Lower lobe of right lung (tissue), 2 donors: ENCODE results near the gene HOXA13. TPM values are rescaled to one million over a fixed set of nuclear protein-coding genes. Genes with fewer than 3 reads are reported as not detected.

Experiments
- ATAC-seq, 2 donors: fragments of 200-7000 bp; cut with Tn5 transposase; one replicate each; pipeline ENCODE4 v1.9.1; 2020 to 2022; ENCODE audit warnings: mild to moderate bottlenecking in 2 of 2, moderate library complexity in 2 of 2
- DNase-seq: peaks from one replicate; pipeline ENCODE4 v3.0.0-alpha.2; 2020
- H3K27ac ChIP-seq: fragments of 200-600 bp; one replicate; pipeline ENCODE4 v1.8.0; 2022
- H3K27me3 ChIP-seq: fragments of 200-600 bp; one replicate; pipeline ENCODE4 v1.8.0; 2022; ENCODE audit warnings: low read depth
- H3K36me3 ChIP-seq: fragments of 200-600 bp; one replicate; pipeline ENCODE4 v1.8.0; 2022; ENCODE audit warnings: mild to moderate bottlenecking
- H3K4me1 ChIP-seq: fragments of 200-600 bp; one replicate; pipeline ENCODE4 v1.8.0; 2022
- H3K4me3 ChIP-seq: fragments of 200-600 bp; one replicate; pipeline ENCODE4 v1.8.0; 2022; ENCODE audit warnings: mild to moderate bottlenecking
- H3K9me3 ChIP-seq: fragments of 200-600 bp; one replicate; pipeline ENCODE4 v1.8.0; 2022
- intact Hi-C: fragments of 100-400 bp; cut with DNase I; formaldehyde crosslinking; loops from one replicate; pipeline ENCODE4 v1.11.0; 2022
- total RNA-seq: library from RNA; stranded (reverse); fragmentation: NEBNext Ultra II Directional; extraction: Animal tissue kit (Norgen Biotek cat#: 25700); gene quantifications from one replicate; pipeline ENCODE4 v1.2.1, GENCODE V29; 2021
- TF ChIP-seq, protein P1 (sequence below): fragments of 200-600 bp; IDR thresholded peaks from one replicate; pipeline ENCODE4 v1.8.0; 2022; ENCODE audit warnings: antibody characterized with exemption, mild to moderate bottlenecking
- donor health status: DM: no; HTN: yes; CAD: no; lungs with severe emphysema.

The HOXA13 gene
- total RNA-seq, 1 donor from 2014 or later: not detected

DNA sequence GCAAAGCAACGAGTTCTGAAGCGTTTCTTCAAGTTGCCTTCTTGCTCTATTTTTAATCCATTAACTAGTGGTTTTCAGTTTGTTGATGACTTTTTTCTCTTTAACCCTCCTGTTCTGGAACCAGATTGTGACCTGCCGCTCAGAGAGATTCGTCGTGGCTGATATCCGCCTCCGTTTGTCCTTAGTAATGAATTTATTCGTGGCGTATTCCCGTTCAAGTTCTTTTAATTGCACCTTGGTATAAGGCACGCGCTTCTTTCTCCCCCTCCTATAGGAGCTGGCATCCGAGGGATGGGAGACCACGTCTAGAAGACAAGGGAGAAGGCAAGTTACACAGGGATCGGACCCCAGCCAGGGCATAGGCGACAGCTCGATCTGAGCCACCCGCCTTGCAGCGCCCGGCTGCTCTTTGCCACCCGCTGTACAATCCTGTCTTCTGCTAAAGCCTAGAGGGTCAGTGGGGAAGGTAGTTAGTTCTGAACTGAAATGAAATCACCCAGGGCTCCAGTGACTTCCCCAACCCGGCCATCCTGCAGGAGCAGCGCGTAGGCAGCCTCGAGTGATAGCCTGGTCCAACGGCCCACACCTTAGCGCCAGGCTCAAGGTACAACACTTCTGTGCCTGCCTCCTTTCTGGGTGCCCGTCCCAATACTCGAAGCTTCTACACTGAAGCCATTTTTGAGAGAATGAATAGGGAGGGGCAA lies 1.6 kb downstream of the HOXA13 start:
- H3K27me3 ChIP-seq: peaks cover 94% of the 10 kb centered on the region
- peaks cover 32% of the 10 kb centered on the region for H3K4me1 ChIP-seq
- intact Hi-C loops: loop anchor here (10.0 kb wide), 1 partner anchor 887 kb away; no protein-coding TSS in a partner anchor
- no peak for ATAC-seq
- TF ChIP-seq, protein P1, sequence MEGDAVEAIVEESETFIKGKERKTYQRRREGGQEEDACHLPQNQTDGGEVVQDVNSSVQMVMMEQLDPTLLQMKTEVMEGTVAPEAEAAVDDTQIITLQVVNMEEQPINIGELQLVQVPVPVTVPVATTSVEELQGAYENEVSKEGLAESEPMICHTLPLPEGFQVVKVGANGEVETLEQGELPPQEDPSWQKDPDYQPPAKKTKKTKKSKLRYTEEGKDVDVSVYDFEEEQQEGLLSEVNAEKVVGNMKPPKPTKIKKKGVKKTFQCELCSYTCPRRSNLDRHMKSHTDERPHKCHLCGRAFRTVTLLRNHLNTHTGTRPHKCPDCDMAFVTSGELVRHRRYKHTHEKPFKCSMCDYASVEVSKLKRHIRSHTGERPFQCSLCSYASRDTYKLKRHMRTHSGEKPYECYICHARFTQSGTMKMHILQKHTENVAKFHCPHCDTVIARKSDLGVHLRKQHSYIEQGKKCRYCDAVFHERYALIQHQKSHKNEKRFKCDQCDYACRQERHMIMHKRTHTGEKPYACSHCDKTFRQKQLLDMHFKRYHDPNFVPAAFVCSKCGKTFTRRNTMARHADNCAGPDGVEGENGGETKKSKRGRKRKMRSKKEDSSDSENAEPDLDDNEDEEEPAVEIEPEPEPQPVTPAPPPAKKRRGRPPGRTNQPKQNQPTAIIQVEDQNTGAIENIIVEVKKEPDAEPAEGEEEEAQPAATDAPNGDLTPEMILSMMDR: no peak
- no peak overlapping the region for H3K4me3 ChIP-seq
- H3K9me3 ChIP-seq: no peaks in the 10 kb centered on the region
- H3K27ac ChIP-seq: no peak overlapping the region
- no peak for DNase-seq
- no peaks in the 10 kb centered on the region for H3K36me3 ChIP-seq

GRCh38 chr7:27197137-27198042 lies 2.5 kb downstream of the HOXA13 start:
- ATAC-seq: no peak
- peaks cover 41% of the 10 kb centered on the region for H3K4me1 ChIP-seq
- no peak overlapping the region for H3K27ac ChIP-seq
- intact Hi-C loops: loop anchor here (10.0 kb wide), 1 partner anchor 887 kb away; no protein-coding TSS in a partner anchor
- H3K27me3 ChIP-seq: peaks cover 94% of the 10 kb centered on the region
- H3K36me3 ChIP-seq: no peaks in the 10 kb centered on the region
- H3K9me3 ChIP-seq: no peaks in the 10 kb centered on the region
- H3K4me3 ChIP-seq: no peak overlapping the region
- TF ChIP-seq, protein P1: no peak
- no peak for DNase-seq

DNA sequence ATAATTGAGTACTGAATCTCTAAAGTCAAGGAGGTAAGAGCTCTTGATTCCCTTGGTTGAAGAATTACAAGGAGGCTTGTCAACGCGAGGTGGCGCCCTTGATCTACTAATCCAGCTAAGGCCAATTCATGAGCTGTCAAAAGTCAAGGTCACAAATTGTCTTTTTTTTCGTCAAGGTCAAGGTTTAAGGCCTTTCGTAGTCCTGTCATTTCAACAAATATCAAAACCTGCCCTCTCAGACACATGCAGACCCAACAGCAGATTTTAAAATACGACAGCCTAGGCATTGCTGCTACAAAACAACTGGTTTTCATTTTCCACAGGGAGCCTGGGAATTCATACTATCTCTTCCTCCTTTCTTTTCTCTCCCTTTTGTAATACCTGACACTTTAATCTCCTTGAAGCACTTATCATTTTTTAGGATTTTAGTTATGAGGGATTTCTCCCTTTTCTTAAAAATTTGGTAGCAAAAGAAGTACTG lies 3.6 kb downstream of the HOXA13 start:
- intact Hi-C loops: loop anchor here (10.0 kb wide), 1 partner anchor 888 kb away; no protein-coding TSS in a partner anchor
- peak; percentile 87 for DNase-seq
- Histone ChIP-seq H3K36me3 (no peaks in the 10 kb centered on the region), H3K27ac (no peak overlapping the region), H3K4me1 (peaks cover 46% of the 10 kb centered on the region), H3K4me3 (no peak overlapping the region), H3K27me3 (peaks cover 94% of the 10 kb centered on the region), H3K9me3 (no peaks in the 10 kb centered on the region)
- peak in 1 of 2 donors; percentile 59 for ATAC-seq
- TF ChIP-seq, protein P1: peak; percentile 80

- Histone ChIP-seq H3K9me3 (no peaks in the 10 kb centered on the region), H3K4me1 (peaks cover 34% of the 10 kb centered on the region), H3K4me3 (no peak overlapping the region), H3K27me3 (peaks cover 96% of the 10 kb centered on the region), H3K27ac (no peak overlapping the region), H3K36me3 (no peaks in the 10 kb centered on the region)
- TF ChIP-seq, protein P1: no peak
- ATAC-seq (no peak), DNase-seq (no peak)
- intact Hi-C loops: loop anchor here (10.0 kb wide), 1 partner anchor 890 kb away; no protein-coding TSS in a partner anchor
Observed at GRCh38 chr7:27194686-27195379, 5.1 kb downstream of the HOXA13 start.

DNA sequence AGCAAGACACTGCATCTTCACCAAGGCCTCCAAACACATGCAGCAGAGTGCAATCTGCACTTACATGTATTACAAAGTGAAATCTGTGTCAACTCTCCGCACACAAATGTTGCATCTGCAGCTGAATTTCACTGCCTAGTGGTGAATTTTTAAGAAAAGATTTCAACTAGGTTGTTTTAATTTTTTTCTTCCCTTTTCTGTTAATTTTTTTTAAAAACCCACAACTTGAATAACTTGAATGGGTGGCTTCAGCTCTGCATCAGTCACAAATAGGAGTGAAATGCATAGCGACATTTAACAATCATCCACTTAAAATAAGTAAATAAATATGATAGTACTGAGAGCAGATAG lies 5.9 kb downstream of the HOXA13 start:
- no peaks in the 10 kb centered on the region for H3K9me3 ChIP-seq
- H3K27me3 ChIP-seq: peaks cover 100% of the 10 kb centered on the region
- H3K4me3 ChIP-seq: no peak overlapping the region
- no peaks in the 10 kb centered on the region for H3K36me3 ChIP-seq
- no peak overlapping the region for H3K27ac ChIP-seq
- no peak for DNase-seq
- TF ChIP-seq, protein P1: no peak
- no peak for ATAC-seq
- H3K4me1 ChIP-seq: peaks cover 35% of the 10 kb centered on the region
- intact Hi-C loops: loop anchor here (10.0 kb wide), 1 partner anchor 891 kb away; no protein-coding TSS in a partner anchor
